Astrocyte (in vitro differentiated cells and primary cell): ENCODE results near the gene TMEM175.

Experiments used
- EZH2 ChIP-seq: IDR thresholded peaks from 2 replicates; pipeline ENCODE4 v1.6.1; 2012; ENCODE audit warnings: mild to moderate bottlenecking, low read length, inconsistent platforms; ENCODE audit not compliant: insufficient read depth
- TF ChIP-seq, protein P1 (sequence below): IDR thresholded peaks from 2 replicates; pipeline ENCODE4 v1.5.1; 2011; ENCODE audit warnings: low read depth, mild to moderate bottlenecking, inconsistent platforms, low read length, moderate library complexity; ENCODE audit not compliant: insufficient read depth

DNA sequence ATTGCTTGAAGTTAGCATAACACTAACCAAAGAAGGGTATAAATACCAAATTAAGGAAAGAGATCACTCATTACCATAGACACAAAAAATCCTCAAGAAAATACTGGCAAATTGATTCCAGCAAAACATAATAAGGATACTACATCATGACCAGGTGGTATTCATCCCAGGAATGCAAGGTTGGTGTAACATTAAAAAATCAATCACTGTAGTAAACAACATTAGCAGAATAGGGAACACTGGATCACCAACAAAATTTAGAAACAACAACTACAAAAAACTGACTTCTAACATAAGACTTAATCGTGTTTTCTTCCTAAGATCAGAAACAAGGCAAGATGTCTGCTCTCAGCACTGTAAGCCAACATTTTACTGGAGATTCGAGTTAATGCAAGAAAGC, 14.3 kb upstream of the TMEM175 start:
- TF ChIP-seq, protein P1, sequence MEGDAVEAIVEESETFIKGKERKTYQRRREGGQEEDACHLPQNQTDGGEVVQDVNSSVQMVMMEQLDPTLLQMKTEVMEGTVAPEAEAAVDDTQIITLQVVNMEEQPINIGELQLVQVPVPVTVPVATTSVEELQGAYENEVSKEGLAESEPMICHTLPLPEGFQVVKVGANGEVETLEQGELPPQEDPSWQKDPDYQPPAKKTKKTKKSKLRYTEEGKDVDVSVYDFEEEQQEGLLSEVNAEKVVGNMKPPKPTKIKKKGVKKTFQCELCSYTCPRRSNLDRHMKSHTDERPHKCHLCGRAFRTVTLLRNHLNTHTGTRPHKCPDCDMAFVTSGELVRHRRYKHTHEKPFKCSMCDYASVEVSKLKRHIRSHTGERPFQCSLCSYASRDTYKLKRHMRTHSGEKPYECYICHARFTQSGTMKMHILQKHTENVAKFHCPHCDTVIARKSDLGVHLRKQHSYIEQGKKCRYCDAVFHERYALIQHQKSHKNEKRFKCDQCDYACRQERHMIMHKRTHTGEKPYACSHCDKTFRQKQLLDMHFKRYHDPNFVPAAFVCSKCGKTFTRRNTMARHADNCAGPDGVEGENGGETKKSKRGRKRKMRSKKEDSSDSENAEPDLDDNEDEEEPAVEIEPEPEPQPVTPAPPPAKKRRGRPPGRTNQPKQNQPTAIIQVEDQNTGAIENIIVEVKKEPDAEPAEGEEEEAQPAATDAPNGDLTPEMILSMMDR: no peak
- TF ChIP-seq EZH2: no peak
